Endothelial cell of coronary artery (primary cell): ENCODE results near the gene CD6. TPM values are rescaled to one million over a fixed set of nuclear protein-coding genes. Genes with fewer than 3 reads are reported as not detected.

Experiments
- total RNA-seq: library from RNA; depleted of rRNA; stranded (reverse); fragments of >200 nt; gene quantifications from 2 replicates; pipeline ENCODE4 v1.2.3, GENCODE V29; 2014

CD6 gene
- total RNA-seq, result not detected in 2 replicates

GRCh38 chr11:60971520-60971919 is at the start of gene CD6:
Gene CD6 (plus strand): TSS chr11:60971680. CDS start chr11:60971866, 186 bp downstream.

GRCh38 chr11:60924110-60924905 is 47.2 kb upstream of the CD6 start, which contains the start of gene TMEM132A:
Gene TMEM132A (plus strand): TSS chr11:60924460. CDS start chr11:60924634, 174 bp downstream.

GRCh38 chr11:60951904-60952741 is 19.4 kb upstream of the CD6 start, which contains the start of gene SLC15A3:
Gene SLC15A3 (minus strand): TSS chr11:60952176. CDS start chr11:60951551, 625 bp downstream.

Other genes with a start within 250 kb of the CD6 start
- not detected in 2 replicates for gene MS4A18, start 247.0 kb upstream of the CD6 start, total RNA-seq
- gene MS4A15, start 214.8 kb upstream of the CD6 start, total RNA-seq, result not detected in 2 replicates
- gene MS4A10, start 186.3 kb upstream of the CD6 start, total RNA-seq, result not detected in 2 replicates
- 13.9 and 16.2 TPM in 2 replicates for gene CCDC86, start 129.6 kb upstream of the CD6 start, total RNA-seq
- gene PTGDR2, start 115.7 kb upstream of the CD6 start, total RNA-seq, result under 0.01 TPM in 1 of 2 replicates, not detected in the other
- not detected in 2 replicates for gene ZP1, start 104.1 kb upstream of the CD6 start, total RNA-seq
- gene PRPF19, start 65.1 kb upstream of the CD6 start, total RNA-seq, result 50.1 and 72.1 TPM in 2 replicates
- 60.6 and 62.5 TPM in 2 replicates for gene TMEM109, start 57.5 kb upstream of the CD6 start, total RNA-seq
- 74.9 and 87.1 TPM in 2 replicates for gene TMEM132A, start 47.2 kb upstream of the CD6 start, total RNA-seq
- gene SLC15A3, start 19.5 kb upstream of the CD6 start, total RNA-seq, result 2.6 and 8.7 TPM in 2 replicates
- not detected in 2 replicates for gene CD5, start 130.8 kb downstream of the CD6 start, total RNA-seq
- gene VPS37C, start 189.7 kb downstream of the CD6 start, total RNA-seq, result 8.0 and 8.3 TPM in 2 replicates
- 0.09 TPM in 1 of 2 replicates, not detected in the other for gene PGA3, start 231.8 kb downstream of the CD6 start, total RNA-seq